Right hindlimb (tissue), 1 donor: ENCODE data around the gene CDC42SE2.
"Not testable (repeated sequence)": the region's sequence is repeated elsewhere in the genome, so short reads cannot be mapped to it uniquely, and the experiment has no call there.

Experiments used
- DNase-seq: peaks from one replicate; pipeline ENCODE4 v3.0.0-alpha.2; 2018

CDC42SE2 gene

DNA sequence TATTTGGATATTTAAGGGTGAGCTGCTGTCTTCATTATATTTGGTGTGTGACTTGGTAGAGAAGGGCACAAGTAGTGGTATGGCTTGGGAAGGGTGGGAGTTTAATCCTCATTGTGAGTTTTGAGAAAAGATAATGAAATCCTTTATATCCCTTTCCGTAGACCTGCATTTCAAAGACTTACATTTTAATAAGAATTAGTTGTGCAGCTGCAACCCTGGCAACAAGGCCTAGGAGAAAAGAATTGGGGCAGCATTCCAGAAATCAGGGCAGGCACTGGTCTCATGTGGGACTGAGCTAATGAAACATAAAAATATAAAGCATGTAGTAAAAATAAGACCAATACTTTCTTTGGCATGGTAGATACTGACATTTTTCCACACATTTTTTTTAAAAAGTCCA, 60.5 kb downstream of the CDC42SE2 start:
- peak; percentile 70 for DNase-seq

- DNase-seq = no peak
Measured at GRCh38 chr5:131328536-131329285, 64.9 kb downstream of the CDC42SE2 start.

GRCh38 chr5:131329286-131329560, 65.4 kb downstream of the CDC42SE2 start:
- no peak for DNase-seq

GRCh38 chr5:131330031-131330430, 66.2 kb downstream of the CDC42SE2 start:
- DNase-seq = no peak

GRCh38 chr5:131335756-131336155, 71.9 kb downstream of the CDC42SE2 start:
- not testable (repeated sequence) for DNase-seq

DNA sequence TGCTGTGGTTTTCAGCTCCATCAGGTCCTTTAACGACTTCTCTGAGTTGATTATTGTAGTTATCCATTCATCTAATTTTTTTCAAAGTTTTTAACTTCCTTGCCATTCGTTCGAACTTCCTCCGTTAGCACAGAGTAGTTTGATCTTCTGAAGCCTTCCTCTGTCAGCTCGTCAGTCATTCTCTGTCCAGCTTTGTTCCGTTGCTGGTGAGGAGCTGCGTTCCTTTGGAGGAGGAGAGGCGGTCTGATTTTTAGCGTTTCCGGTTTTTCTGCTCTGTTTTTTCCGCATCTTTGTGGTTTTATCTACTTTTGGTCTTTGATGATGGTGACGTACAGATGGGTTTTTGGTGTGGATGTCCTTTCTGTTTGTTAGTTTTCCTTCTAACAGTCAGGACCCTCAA, 72.9 kb downstream of the CDC42SE2 start:
- not testable (repeated sequence) for DNase-seq

DNA sequence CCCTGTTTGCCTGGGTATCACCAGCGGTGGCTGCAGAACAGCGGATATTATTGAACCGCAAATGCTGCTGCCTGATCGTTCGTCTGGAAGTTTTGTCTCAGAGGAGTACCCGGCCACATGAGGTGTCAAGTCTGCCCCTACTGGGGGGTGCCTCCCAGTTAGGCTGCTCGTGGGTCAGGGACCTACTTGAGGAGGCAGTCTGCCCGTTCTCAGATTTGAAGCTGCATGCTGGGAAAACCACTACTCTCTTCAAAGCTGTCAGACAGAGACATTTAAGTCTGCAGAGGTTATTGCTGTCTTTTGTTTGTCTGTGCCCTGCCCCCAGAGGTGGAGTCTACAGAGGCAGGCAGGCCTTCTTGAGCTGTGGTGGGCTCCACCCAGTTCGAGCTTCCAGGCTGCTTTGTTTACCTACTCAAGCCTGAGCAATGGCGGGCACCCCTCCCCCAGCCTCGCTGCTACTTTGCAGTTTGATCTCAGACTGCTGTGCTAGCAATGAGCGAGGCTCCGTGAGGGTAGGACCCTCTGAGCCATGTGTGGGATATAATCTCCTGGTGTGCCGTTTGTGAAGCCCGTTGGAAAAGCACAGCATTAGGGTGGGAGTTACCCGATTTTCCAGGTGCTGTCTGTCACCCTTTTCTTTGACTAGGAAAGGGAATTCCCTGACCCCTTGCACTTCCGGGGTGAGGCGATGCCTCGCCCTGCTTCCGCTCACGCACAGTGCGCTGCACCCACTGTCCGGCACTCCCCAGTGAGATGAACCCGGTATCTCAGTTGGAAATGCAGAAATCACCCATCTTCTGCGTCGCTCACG, 73.6 kb downstream of the CDC42SE2 start:
- DNase-seq = not testable (repeated sequence)

DNA sequence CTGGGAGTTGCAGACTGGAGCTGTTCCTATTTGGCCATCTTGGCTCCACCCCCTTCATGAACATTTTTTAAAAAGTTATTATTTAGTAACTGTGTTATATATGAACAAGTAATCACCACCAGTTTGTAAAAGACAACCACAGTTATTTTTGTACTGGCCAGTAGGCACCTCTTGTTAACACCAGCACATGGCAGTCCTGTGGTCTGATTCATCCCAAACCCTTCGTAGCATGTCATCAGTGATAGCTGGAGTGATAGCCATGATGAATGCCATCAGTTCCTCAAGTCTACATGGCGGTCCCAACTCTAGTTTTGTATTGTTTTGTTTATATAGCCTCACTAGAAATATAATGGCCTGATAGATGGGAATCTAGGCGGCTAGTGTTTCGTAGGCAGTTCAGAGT, 74.2 kb downstream of the CDC42SE2 start:
- no peak for DNase-seq

- DNase-seq = not testable (repeated sequence)
Measured at GRCh38 chr5:131344288-131344687, 80.4 kb downstream of the CDC42SE2 start.

- DNase-seq = not testable (repeated sequence)
Measured at GRCh38 chr5:131346204-131346603, 82.4 kb downstream of the CDC42SE2 start.

GRCh38 chr5:131353991-131354390, 90.1 kb downstream of the CDC42SE2 start:
- no peak for DNase-seq

DNA sequence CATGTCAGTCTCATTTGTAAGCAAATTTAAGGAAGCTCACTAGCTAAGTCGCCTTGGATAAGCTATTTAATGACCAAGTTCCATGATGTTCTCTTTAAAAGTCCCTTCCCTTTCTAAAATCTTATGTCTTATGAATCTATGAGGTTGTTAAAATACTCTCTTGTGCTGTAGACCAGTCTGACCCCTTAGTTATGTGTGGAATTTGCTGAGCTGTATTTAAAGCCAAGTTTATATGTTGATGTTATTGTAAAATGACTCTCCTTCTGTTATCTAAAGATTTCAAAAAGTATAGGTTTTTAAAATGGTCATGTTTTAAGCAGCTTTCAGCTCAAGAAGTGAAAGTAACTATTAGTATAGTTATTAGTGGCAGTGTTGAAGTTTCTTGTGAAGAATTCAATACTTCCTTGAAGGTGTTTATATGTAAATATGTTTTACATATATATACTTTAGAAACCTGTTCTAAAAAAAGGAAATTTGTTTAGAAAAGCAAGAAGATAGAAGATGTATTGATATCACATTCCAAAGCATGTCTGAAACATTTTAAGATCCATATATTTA, 92.2 kb downstream of the CDC42SE2 start:
- no peak for DNase-seq

- DNase-seq = no peak
Measured at GRCh38 chr5:131356619-131357018, 92.8 kb downstream of the CDC42SE2 start.

- no peak for DNase-seq
Measured at GRCh38 chr5:131357739-131358561, 94.1 kb downstream of the CDC42SE2 start.

GRCh38 chr5:131361677-131362315, 97.9 kb downstream of the CDC42SE2 start:
- DNase-seq = no peak

DNA sequence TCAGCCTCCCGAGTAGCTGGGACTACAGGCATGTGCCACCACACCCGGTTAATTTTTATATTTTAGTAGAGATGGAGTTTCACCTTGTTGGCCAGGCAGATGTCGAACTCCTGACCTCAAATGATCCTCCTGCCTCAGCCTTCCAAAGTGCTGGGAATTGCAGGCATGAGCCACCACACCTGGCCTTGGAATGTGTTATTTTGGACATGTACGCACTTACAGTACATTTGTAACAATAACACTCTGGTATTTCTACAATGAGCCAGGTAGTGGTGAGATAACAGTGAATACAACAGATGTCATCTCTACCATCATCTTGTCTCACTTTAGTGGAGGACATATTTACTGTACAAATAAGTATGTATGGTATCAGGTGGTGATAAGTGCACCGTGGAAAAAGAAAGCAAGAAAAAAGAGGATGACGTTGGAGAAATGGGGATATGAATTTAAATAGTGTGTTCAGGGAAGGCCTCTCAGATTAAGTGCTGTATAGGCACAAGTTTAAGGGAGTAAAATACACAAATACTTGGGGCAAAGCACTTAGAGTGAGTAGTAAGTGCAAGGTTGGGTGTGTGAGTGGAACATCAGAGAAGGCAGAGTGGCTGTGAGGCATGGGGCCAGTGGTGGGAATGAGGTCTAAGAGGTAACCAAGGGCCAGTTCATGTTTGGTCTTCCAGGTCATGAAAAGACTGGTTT, 100.1 kb downstream of the CDC42SE2 start:
- DNase-seq = no peak

DNA sequence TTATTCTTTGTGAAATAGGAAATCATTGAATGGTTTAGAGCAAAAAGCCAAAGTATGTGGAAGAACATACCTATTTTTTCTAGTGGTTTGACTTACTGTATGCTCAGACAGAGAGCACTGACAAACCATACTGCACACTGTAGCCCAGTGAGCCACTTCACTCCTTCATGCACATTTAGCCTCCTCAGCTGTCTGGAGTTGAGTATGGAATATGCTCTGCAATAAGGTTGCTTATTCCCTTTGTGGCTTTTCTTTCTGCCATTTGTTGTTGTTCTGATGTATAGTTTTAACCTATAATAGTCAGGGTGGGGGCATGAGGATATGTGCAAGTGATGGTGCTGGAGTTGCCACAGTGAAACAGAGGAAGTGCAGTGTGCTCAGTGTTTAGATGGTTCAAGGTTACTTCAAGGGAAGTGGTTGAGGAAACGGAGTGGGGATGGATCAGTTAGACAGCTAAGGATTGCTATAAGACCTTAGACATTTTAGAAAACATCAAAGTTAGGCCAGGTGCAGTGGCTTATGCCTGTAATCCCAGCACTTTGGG, 100.7 kb downstream of the CDC42SE2 start:
- DNase-seq = no peak

- no peak for DNase-seq
Measured at GRCh38 chr5:131366428-131366827, 102.6 kb downstream of the CDC42SE2 start.

DNA sequence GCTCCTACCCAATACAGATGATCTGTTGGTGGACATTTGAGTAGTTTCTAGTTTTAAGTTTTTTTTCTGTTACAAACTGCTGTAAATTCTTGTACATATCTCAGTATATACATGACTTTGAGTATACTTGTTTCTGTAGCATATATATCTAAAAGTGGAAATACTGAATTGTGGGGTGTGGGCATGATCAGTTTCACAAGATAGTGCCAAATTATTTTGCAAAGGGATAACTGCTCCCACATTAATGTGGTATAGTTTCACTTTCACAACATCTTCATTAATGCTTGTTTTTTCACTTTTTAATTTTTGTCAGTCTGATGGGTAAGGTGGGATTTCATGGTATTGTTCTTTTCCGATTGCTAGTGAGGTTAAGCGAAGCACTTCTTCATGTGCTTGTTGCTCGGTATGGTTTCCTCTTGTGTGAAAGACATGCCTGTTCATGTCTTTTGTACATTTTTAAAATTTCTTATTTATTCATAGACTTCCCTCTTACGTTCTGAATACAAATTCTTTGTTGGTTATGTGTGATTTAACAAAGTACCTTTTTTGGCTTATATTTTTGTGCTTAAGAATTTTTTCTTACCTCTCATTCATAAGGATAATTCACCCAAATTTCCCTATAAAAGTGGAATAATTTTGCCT, 103.5 kb downstream of the CDC42SE2 start:
- no peak for DNase-seq

- no peak for DNase-seq
Measured at GRCh38 chr5:131368866-131369265, 105.0 kb downstream of the CDC42SE2 start.

DNA sequence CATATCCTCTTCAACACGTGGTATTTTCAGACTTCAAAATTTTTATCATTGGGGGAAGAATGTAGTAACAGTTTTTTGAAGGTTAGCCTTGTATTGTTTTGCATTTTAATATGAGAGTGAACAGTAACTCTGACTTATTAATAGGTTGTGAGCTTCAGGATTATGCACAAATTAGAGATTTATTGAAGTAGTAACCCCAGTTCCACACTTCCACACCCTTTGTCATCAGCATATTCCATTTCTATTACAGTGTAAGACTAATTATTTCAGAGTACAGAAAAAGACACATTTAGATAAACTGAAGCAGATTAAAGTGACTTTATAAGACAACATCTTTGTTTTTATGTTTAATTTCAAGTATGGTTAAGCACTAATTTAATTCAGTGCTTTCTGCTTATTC, 105.7 kb downstream of the CDC42SE2 start:
- no peak for DNase-seq
